Osteoblast (primary cell): ENCODE data around the gene VASH2. TPM values are rescaled to one million over a fixed set of nuclear protein-coding genes. Genes with fewer than 3 reads are reported as not detected.
"Not testable (repeated sequence)": the region's sequence is repeated elsewhere in the genome, so short reads cannot be mapped to it uniquely, and the experiment has no call there.

ENCODE experiments used
- DNase-seq: peaks from one replicate; pipeline ENCODE4 v3.0.0; 2011; ENCODE audit warnings: low spot score, mixed read lengths; ENCODE audit not compliant: insufficient read length; ENCODE audit errors: missing footprints
- H2AFZ ChIP-seq: 2 replicates; pipeline ENCODE4 v1.6.0; 2011; ENCODE audit warnings: mild to moderate bottlenecking, low read length
- H3K27ac ChIP-seq: 2 replicates; pipeline ENCODE4 v1.5.1; 2011; ENCODE audit warnings: mild to moderate bottlenecking, low read depth, low read length, moderate library complexity
- H3K27me3 ChIP-seq: 2 replicates; pipeline ENCODE4 v1.6.0; 2012; ENCODE audit warnings: mild to moderate bottlenecking, control low read depth, inconsistent platforms, low read length, moderate library complexity; ENCODE audit not compliant: insufficient read depth
- H3K36me3 ChIP-seq: 2 replicates; pipeline ENCODE4 v1.5.1; 2011; ENCODE audit warnings: mild to moderate bottlenecking, low read length, control low read depth, moderate library complexity; ENCODE audit not compliant: insufficient read depth
- H3K4me1 ChIP-seq: 2 replicates; pipeline ENCODE4 v1.5.1; 2011; ENCODE audit warnings: mild to moderate bottlenecking, low read length, control low read depth, moderate library complexity; ENCODE audit not compliant: insufficient read depth
- H3K4me2 ChIP-seq: 2 replicates; pipeline ENCODE4 v1.6.0; 2011; ENCODE audit warnings: mild to moderate bottlenecking, low read length; ENCODE audit not compliant: insufficient read depth
- H3K4me3 ChIP-seq: fragments of 200-600 bp; sonication (generic); 3 replicates; pipeline ENCODE4 v1.5.1; 2012; ENCODE audit warnings: mild to moderate bottlenecking, low read length, inconsistent platforms; ENCODE audit not compliant: insufficient read depth
- H3K79me2 ChIP-seq: 2 replicates; pipeline ENCODE4 v1.6.0; 2012; ENCODE audit warnings: mild to moderate bottlenecking, low read length, control low read depth, inconsistent platforms; ENCODE audit not compliant: insufficient read depth
- H3K9me3 ChIP-seq: 2 replicates; pipeline ENCODE4 v1.5.1; 2011; ENCODE audit warnings: low read depth, low read length, control low read depth
- H4K20me1 ChIP-seq: 2 replicates; pipeline ENCODE4 v1.6.0; 2012; ENCODE audit warnings: mild to moderate bottlenecking, low read length, control low read depth; ENCODE audit not compliant: insufficient read depth
- CTCF ChIP-seq: IDR thresholded peaks from 2 replicates; pipeline ENCODE4 v1.5.1; 2011; ENCODE audit warnings: mild to moderate bottlenecking, low read depth, low read length, moderate library complexity; ENCODE audit errors: extremely low read depth
- total RNA-seq: library from RNA; depleted of rRNA; stranded (reverse); fragments of >200 nt; gene quantifications from 2 replicates; pipeline ENCODE4 v1.2.3, GENCODE V29; 2012

Gene VASH2
- 1.1 and 2.1 TPM in 2 replicates for total RNA-seq

DNA sequence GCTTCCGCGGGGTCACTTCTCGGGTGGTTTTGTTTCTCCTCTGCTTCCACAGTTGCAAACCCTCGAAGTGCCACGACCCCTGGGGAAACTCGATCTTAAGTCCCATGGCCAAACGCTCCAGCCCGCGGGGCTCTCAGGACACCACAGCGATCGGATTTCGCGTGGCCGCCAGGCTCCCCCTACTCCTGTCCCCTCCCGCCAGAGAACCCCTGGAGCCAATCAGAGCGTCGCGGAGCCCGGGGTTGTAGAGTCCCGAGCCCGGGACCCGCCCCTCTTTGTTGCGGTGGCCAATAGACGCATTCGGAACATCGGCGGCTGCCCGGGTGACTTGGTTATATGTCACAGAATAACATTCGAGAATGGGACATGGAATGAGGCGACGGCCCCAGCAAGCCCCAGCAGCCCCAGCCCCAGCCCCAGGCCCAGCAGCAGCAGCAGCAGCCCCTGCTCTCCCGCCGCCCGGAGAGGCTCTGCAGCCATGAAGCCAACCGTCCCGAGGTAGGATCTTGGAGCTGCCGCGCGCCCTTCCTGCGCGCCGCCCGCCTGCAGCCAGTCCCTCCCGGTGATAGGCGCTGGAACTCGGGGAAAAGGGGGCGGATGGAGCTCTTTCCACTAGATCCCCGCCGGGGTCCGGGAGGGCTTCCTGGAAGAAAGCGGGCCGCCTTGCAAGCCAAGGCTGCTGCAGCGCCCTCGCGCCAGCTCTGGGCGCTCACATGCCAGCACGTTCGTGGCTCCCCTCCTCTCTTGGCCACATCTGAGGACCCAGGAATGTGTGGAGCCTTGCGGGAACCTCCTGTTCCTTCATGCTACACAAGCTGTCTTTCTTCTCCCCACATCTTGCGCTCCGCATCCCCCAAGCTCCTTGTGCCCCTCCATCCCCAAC is at the start of gene VASH2:
TSS of gene VASH2 (plus strand) at position 299 of the 883 bp plus-strand sequence. CDS start 1,002 bp downstream, outside the sequence.
- H4K20me1 ChIP-seq = no peaks in the 10 kb centered on the region
- H3K4me3 ChIP-seq = peak within 1 kb of the TSS; percentile 70
- peak within 1 kb of the TSS; percentile 77 for H3K4me2 ChIP-seq
- no peak within 1 kb of the TSS for H3K27ac ChIP-seq
- H3K4me1 ChIP-seq = peaks cover 3% of the 10 kb centered on the region
- H3K36me3 ChIP-seq = no peaks in the 10 kb centered on the region
- H3K79me2 ChIP-seq = no peaks in the 10 kb centered on the region
- no peak for TF ChIP-seq CTCF
- H3K9me3 ChIP-seq = no peaks in the 10 kb centered on the region
- DNase-seq = peak; percentile 98
- peaks cover 41% of the 10 kb centered on the region for H3K27me3 ChIP-seq
- H2AFZ ChIP-seq = peak within 1 kb of the TSS; percentile 71

DNA sequence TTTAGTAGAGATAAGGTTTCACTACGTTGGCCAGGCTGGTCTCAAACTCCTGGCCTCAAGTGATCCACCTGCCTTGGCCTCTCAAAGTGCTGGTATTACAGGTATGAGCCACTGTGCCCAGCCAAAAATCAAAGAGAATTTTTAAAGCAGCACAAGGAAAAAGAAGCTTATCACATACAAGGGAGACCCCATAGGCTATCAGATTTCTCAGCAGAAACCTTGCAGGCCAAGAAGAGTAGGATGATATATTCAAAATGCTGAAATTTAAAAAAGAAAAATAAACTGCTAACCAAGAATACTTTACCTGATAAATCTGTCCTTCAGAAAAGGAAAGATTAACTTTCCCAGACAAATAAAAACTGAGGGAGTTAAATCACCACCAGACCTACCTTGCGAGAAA is 49.1 kb upstream of the VASH2 start:
- Histone ChIP-seq H3K9me3 (no peaks in the 10 kb centered on the region), H3K27ac (no peak overlapping the region), H4K20me1 (no peaks in the 10 kb centered on the region), H3K4me3 (no peak overlapping the region), H3K4me1 (no peaks in the 10 kb centered on the region), H3K27me3 (no peaks in the 10 kb centered on the region), H3K36me3 (peaks cover 8% of the 10 kb centered on the region), H2AFZ (no peak overlapping the region), H3K4me2 (no peak overlapping the region), H3K79me2 (no peaks in the 10 kb centered on the region)
- TF ChIP-seq CTCF = no peak
- no peak for DNase-seq

DNA sequence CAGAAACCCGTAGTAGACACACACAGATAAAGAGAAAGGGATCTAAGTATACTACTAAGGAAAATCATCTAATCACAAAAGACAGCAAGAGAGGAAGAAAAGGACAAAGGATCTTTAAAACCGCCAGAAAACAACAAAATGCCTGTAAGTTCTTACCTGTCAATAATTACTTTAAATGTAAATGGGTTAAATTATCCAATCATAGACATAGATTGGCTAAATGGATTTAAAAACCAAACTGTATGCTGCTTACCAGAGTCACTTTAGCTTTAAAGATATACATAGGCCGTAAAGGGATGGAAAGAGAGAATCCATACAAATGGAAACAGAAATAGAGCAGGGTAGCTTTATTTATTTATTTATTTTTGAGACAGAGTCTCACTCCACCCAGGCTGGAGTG is 48.3 kb upstream of the VASH2 start:
- Histone ChIP-seq H3K27ac (no peak overlapping the region), H3K9me3 (no peaks in the 10 kb centered on the region), H3K36me3 (peaks cover 7% of the 10 kb centered on the region), H4K20me1 (no peaks in the 10 kb centered on the region), H3K4me1 (no peaks in the 10 kb centered on the region), H3K4me3 (no peak overlapping the region), H2AFZ (no peak overlapping the region), H3K27me3 (peaks cover under 1% of the 10 kb centered on the region), H3K79me2 (no peaks in the 10 kb centered on the region), H3K4me2 (no peak overlapping the region)
- TF ChIP-seq CTCF = no peak
- no peak for DNase-seq

DNA sequence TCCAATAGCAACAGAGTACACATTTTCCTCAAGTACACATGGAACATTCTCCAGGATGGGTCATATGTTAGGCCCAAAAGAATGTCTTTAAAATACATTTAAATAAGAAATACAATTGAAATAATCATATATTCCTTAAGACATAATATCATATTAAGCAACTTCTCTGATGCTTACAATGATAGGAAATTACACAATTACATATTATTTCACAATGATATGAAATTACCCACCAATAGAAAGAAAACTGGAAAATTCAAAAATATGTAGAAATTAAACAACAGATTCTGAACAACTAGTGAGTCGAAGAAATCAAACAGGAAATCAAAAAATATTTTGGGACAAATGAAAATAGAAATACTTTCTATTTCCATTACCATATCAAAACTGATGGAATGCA is 46.7 kb upstream of the VASH2 start:
- no peaks in the 10 kb centered on the region for H4K20me1 ChIP-seq
- H3K27ac ChIP-seq = no peak overlapping the region
- H3K79me2 ChIP-seq = no peaks in the 10 kb centered on the region
- no peak for TF ChIP-seq CTCF
- H2AFZ ChIP-seq = no peak overlapping the region
- H3K4me1 ChIP-seq = no peaks in the 10 kb centered on the region
- H3K36me3 ChIP-seq = peaks cover 7% of the 10 kb centered on the region
- H3K4me2 ChIP-seq = no peak overlapping the region
- H3K4me3 ChIP-seq = no peak overlapping the region
- no peak for DNase-seq
- H3K27me3 ChIP-seq = peaks cover 3% of the 10 kb centered on the region
- no peaks in the 10 kb centered on the region for H3K9me3 ChIP-seq

GRCh38 chr1:212908071-212908470 is 42.3 kb upstream of the VASH2 start:
- not testable (repeated sequence) for H4K20me1 ChIP-seq, H3K36me3 ChIP-seq, H3K4me3 ChIP-seq, H3K9me3 ChIP-seq, DNase-seq, H3K27ac ChIP-seq, H3K79me2 ChIP-seq, H2AFZ ChIP-seq, H3K4me1 ChIP-seq, H3K4me2 ChIP-seq, H3K27me3 ChIP-seq
